CD4-positive, alpha-beta T cell treated with Interleukin-12 subunit alpha and Interleukin-12 subunit beta, for 1 hour (primary cell): ENCODE results near the gene BTG4.

Experiments used
- DNase-seq: peaks from one replicate; pipeline ENCODE4 v3.0.0-alpha.2; 2020

Gene BTG4

GRCh38 chr11:111479666-111480065 is 32.5 kb downstream of the BTG4 start:
- DNase-seq: no peak

GRCh38 chr11:111477898-111478297 is 34.3 kb downstream of the BTG4 start:
- DNase-seq: no peak

- DNase-seq: no peak
These were observed 35.2 kb downstream of the BTG4 start for GRCh38 chr11:111476956-111477355.

- no peak for DNase-seq
These were observed 35.8 kb downstream of the BTG4 start for GRCh38 chr11:111476366-111476765.

GRCh38 chr11:111474432-111474831 is 37.8 kb downstream of the BTG4 start:
- no peak for DNase-seq

- DNase-seq: no peak
These were observed 40.0 kb downstream of the BTG4 start for GRCh38 chr11:111472228-111472627.

- DNase-seq: no peak
These were observed 43.0 kb downstream of the BTG4 start for GRCh38 chr11:111469200-111469599.

- no peak for DNase-seq
These were observed 45.6 kb downstream of the BTG4 start for GRCh38 chr11:111466615-111467014.

- DNase-seq: no peak
These were observed 46.8 kb downstream of the BTG4 start for GRCh38 chr11:111465400-111465799.

GRCh38 chr11:111463276-111463675 is 48.9 kb downstream of the BTG4 start:
- DNase-seq: no peak

- DNase-seq: no peak
These were observed 49.9 kb downstream of the BTG4 start for GRCh38 chr11:111462329-111462728.

GRCh38 chr11:111461460-111462235 is 50.5 kb downstream of the BTG4 start:
- DNase-seq: no peak

GRCh38 chr11:111460856-111461255 is 51.3 kb downstream of the BTG4 start:
- DNase-seq: no peak

GRCh38 chr11:111460340-111460739 is 51.8 kb downstream of the BTG4 start:
- no peak for DNase-seq

GRCh38 chr11:111459506-111460270 is 52.5 kb downstream of the BTG4 start:
- DNase-seq: no peak

GRCh38 chr11:111457731-111458368 is 54.3 kb downstream of the BTG4 start:
- no peak for DNase-seq

GRCh38 chr11:111456859-111457730 is 55.1 kb downstream of the BTG4 start:
- DNase-seq: no peak

- DNase-seq: no peak
These were observed 55.9 kb downstream of the BTG4 start for GRCh38 chr11:111456086-111456858.

GRCh38 chr11:111455291-111456085 is 56.7 kb downstream of the BTG4 start:
- DNase-seq: no peak

- DNase-seq: no peak
These were observed 57.5 kb downstream of the BTG4 start for GRCh38 chr11:111454561-111455192.
